ENCODE results near the gene CPLANE1.
"Not testable (repeated sequence)": the region's sequence is repeated elsewhere in the genome, so short reads cannot be mapped to it uniquely, and the experiment has no call there.

CPLANE1 gene

GRCh38 chr5:37248970-37249814, at the start of gene CPLANE1:
Gene CPLANE1, minus strand, starts transcription at chr5:37249376. Its CDS starts 1,678 bp downstream, at chr5:37247698.
- peak; percentile 28 for DNase-seq

DNA sequence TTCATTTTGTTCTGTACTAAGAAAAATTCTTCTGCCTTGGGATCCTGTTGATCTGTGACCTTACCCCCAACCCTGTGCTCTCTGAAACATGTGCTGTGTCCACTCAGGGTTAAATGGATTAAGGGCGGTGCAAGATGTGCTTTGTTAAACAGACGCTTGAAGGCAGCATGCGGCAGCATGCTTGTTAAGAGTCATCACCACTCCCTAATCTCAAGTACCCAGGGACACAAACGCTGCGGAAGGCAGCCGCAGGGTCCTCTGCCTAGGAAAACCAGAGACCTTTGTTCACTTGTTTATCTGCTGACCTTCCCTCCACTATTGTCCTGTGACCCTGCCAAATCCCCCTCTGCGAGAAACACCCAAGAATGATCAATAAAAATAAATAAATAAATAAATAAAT, 47.1 kb upstream of the CPLANE1 start:
- not testable (repeated sequence) for DNase-seq

GRCh38 chr5:37283214-37283820, 34.1 kb upstream of the CPLANE1 start:
- DNase-seq: no peak

DNA sequence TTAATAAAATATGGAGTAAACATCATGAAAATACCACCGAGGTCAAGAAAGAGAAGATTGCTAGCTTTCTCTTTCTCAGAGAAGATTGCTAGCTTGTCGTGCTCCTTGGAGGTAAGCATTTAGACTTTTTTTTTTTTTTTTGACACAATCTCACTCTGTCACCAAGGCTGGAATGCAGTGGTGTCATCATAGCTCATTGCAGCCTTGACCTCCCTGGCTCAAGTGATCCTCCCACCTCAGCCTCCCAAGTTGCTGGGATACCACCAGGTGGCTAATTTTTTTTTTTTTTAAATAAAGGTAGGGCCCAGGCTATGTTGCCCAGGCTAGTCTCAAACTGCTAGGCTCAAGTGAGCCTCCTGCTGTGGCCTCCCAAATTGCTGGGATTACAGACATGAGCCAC, 26.3 kb upstream of the CPLANE1 start:
- DNase-seq: no peak

DNA sequence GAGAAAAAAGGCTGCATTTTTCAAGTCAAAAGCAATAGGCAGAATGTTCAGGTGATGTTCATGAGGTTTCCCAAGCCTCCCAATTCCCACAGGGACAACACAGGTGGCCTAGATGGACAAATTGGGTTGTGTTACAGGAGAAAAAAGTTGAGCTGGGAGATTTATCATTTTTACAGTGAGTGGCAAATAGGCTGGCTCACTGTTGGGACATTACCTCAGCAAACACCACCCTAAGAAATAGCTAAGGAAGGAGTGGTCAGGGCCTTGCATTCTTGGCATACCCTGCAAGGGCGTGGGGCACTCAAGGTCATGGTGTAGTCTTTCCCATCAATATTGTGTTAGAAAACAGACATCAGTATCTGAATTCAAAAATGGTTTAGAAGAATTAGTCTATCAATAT, 23.3 kb upstream of the CPLANE1 start:
- no peak for DNase-seq

GRCh38 chr5:37268100-37268499, 18.9 kb upstream of the CPLANE1 start:
- DNase-seq: not testable (repeated sequence)

- DNase-seq: no peak
These were observed 6.7 kb upstream of the CPLANE1 start for GRCh38 chr5:37255774-37256358.

- no peak for DNase-seq
These were observed 5.4 kb upstream of the CPLANE1 start for GRCh38 chr5:37254581-37254980.

DNA sequence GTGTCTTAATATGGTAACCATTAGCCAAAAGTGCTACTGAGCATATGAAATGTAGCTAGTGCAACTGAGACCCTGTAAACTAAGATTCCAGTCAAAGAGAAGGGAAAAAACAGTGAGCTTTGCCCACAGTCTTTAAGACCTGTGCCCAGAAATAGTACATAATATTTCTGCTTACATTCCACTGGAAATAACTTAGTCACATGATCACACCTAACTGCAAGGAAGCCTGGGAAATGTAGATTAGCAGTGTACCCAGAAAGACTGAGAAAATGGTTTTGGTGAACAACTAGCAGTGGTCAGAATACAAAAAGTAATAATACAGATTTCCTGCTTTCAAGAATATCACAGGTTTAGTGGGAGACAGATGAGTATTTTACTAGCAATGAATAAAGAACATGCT, 2.5 kb upstream of the CPLANE1 start:
- DNase-seq: no peak

DNA sequence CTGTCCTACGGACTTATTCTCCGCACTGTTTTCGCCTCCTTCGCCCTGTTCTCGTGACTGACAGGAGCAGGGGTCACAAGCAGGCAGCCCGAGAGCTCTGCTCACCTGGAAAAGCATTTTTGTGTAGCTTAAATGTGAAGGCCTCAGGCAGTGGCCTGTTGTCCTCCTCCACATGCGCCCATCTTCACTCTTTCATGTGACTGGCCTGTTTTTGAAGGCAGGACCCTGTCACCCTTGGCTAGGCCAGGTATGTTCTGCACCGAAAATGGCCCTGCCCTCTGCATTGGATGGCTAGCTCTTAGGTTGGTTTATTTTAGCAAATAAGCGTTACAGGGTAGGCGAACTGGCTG, 614 bp upstream of the CPLANE1 start:
- no peak for DNase-seq

- no peak for DNase-seq
These were observed 681 bp downstream of the CPLANE1 start for GRCh38 chr5:37248421-37248969.

GRCh38 chr5:37247496-37247895, 1.7 kb downstream of the CPLANE1 start:
- DNase-seq: no peak

- no peak for DNase-seq
These were observed 2.1 kb downstream of the CPLANE1 start for GRCh38 chr5:37247036-37247435.

DNA sequence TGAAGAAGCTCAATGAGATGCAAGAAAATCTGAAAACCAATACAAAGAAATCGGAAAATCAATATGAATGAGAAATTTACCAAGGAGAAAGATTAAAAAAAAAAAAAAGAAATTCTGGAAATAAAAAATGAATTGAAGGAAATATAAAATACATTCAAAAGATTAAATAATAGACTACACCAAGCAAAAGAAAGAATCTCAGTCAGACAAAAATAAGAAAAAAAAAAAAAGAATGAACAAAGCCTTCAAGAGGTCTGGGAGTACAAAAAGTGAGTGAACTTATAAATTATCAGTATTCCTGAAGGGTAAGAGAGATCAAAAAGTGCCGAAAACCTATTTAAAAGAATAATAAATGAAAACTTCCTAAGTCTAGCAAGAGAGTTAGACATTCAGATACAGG, 14.9 kb downstream of the CPLANE1 start:
- DNase-seq: no peak

DNA sequence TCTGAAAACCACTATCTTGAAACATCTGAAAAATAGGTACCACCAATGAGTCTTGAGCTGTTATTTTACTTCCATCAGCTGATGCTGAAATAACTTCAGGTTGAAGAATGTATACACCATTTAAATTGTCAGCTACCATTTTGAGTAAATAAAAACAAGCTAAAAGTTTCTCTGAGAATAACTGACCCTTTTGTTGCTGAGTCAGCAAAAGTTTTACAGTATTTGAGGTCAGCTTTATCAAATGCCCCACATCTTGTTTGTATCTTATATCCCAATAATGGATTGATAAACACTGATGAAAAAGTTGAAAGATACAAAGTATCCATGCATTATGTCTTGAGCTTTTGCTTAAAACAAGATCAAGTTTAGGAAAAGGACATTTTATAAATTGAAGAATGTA, 22.8 kb downstream of the CPLANE1 start:
- DNase-seq: no peak

- DNase-seq: no peak
These were observed 27.0 kb downstream of the CPLANE1 start for GRCh38 chr5:37222181-37222580.

DNA sequence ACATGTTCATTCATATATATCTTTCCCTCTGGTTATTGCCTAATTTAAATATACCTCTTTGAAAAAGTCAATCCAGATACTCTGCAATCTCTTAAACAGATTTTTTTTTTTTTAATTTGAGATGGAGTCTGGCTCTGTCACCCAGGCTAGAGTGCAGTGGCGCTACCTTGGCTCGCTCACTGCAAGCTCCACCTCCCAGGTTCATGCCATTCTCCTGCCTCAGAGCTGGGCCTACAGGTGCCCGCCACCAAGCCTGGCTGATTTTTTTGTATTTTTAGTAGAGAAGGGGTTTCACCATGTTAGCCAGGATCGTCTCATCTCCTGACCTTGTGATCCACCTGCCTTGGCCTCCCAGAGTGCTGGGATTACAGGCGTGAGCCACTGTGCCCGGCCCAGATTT, 28.8 kb downstream of the CPLANE1 start:
- not testable (repeated sequence) for DNase-seq

DNA sequence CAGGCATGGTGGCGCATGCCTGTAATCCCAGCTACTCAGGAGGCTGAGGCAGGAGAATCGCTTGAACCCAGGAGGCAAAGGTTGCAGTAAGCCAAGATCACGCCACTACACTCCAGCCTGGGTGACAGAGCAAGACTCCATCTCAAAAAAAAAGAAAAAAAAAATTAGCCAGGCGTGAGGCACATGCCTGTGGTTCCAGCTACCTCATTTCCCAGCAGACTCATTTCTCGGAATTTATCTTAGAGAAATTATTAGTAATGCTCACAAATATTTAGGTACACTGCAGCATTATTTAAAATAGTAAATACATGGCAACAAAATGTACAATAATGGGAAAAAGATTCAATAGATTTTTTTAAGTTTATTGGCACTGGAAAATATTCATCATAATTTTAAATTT, 29.8 kb downstream of the CPLANE1 start:
- DNase-seq: not testable (repeated sequence)

GRCh38 chr5:37217976-37218375, 31.2 kb downstream of the CPLANE1 start:
- DNase-seq: no peak

DNA sequence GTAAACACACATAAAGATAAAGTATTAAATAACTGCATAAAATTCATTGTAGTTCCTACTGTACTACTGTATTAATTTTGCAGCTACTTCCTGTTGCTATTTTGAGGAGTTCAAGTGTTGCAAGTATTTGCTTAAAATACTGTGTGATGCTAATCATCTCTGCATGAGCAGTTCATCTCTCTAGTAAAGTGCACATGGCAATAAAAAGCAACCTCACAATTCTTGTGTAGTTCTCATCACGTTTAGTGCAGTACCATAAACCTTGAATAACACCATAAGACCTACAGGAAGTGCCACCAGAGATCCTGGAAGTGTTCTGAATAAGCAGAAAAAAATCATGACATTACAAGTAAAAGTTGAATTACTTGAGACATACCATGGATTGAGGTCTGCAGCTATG, 34.6 kb downstream of the CPLANE1 start:
- DNase-seq: no peak

DNA sequence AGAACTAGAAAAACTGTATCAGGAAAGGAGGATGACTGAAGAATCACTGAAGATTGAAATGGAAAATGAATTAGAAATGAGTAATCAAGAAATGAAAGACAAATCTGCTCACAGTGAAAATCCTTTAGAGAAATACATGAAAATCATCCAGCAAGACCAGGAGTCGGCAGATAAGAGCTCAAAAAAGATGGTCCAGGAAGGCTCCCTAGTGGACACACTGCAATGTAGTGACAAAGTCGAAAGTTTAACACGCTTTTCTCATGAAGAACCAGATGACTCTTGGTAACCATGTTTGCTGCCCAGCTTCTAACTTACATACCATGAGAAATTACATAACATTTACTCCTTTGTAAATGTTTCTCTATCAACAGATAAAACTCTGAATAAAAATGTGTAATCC, 37.1 kb downstream of the CPLANE1 start:
- no peak for DNase-seq

DNA sequence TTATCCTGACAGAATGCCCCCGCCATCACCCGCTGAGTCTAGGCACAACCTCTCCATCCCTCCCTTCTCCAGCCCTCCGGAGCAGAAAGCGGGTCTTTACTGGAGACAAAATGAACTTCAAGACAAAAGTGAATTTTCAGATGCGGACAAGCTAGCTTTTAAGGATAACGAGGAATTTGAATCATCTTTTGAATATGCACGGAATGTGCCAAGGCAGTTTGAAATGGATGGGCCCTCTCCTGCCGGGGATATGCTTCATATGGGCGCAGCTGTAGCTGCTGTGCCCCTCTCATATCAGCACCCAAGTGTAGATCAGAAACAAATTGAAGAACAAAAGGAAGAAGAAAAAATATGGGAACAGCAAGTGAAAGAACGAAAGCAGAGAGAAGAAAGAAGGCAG, 37.5 kb downstream of the CPLANE1 start:
- no peak for DNase-seq

- no peak for DNase-seq
These were observed 40.0 kb downstream of the CPLANE1 start for GRCh38 chr5:37208883-37209797.
